GM12878 (cell line): ENCODE results near the gene YTHDC1. TPM values are rescaled to one million over a fixed set of nuclear protein-coding genes. Genes with fewer than 3 reads are reported as not detected.
"Not testable (repeated sequence)": the region's sequence is repeated elsewhere in the genome, so short reads cannot be mapped to it uniquely, and the experiment has no call there.

Experiments used
- ATAC-seq: fragments of 200-7000 bp; cut with Tn5 transposase; 3 replicates; pipeline ENCODE4 v1.9.1; 2020; ENCODE audit warnings: mild to moderate bottlenecking, moderate library complexity
- BruUV-seq: library from RNA; stranded (reverse); fragments of 400-500 nt; replicated peaks from 2 replicates; lab custom pipeline; 2021; lab: Mats Ljungman, UMichigan
- CTCF ChIA-PET: fragments of 300-600 bp; sonication (Branson Sonifier 250); formaldehyde crosslinking; extraction: SDS; loops from one replicate; lab custom pipeline; 2021; ENCODE audit warnings: inconsistent platforms; lab: Yijun Ruan, JAX
- POLR2A ChIA-PET: fragments of 350-600 bp; formaldehyde crosslinking; extraction: SDS; loops from one replicate; lab custom pipeline; 2021; ENCODE audit warnings: inconsistent platforms; lab: Charles Lee
- RAD21 ChIA-PET: fragments of 300-600 bp; sonication (Branson Sonifier 250); formaldehyde crosslinking; loops from one replicate; lab custom pipeline; 2023; ENCODE audit warnings: antibody characterized with exemption; ENCODE audit not compliant: unreplicated experiment; lab: Charles Lee
- SMC1A ChIA-PET: fragments of 300-600 bp; sonication (Branson Sonifier 250); formaldehyde crosslinking; loops from one replicate; lab custom pipeline; 2023; ENCODE audit not compliant: unreplicated experiment, uncharacterized antibody; lab: Charles Lee
- DNase-seq: peaks from one replicate; pipeline ENCODE4 v3.0.0-alpha.2; 2011; ENCODE audit warnings: low read depth, low spot score
- FAIRE-seq: peaks from 3 replicates; lab custom pipeline; 2011; peaks lifted over from hg19 to GRCh38; lab: Jason Lieb, UNC
- H2AFZ ChIP-seq: 2 replicates; pipeline ENCODE4 v1.6.0; 2011; ENCODE audit warnings: low read depth, low read length, control low read depth; ENCODE audit not compliant: control insufficient read depth
- H3K27ac ChIP-seq: 2 replicates; pipeline ENCODE4 v1.5.1; 2011; ENCODE audit warnings: control low read depth; ENCODE audit not compliant: control insufficient read depth, insufficient read depth
- H3K27me3 ChIP-seq, 2 experiments: replicated peaks in 1 of 2; 2 replicates each; pipeline versions ENCODE4 v1.6.0 to v1.6.1; 2011; ENCODE audit warnings: low read length in 1 of 2; ENCODE audit not compliant: control insufficient read depth in 2 of 2, insufficient read depth in 2 of 2
- H3K36me3 ChIP-seq, 2 experiments: 2 replicates each; pipeline ENCODE4 v1.5.1; 2011; ENCODE audit warnings: low read length in 1 of 2; ENCODE audit not compliant: control insufficient read depth in 2 of 2, insufficient read depth in 2 of 2
- H3K4me1 ChIP-seq: 2 replicates; pipeline ENCODE4 v1.6.1; 2011; ENCODE audit warnings: mild to moderate bottlenecking, low read length, moderate library complexity, mixed read lengths; ENCODE audit not compliant: control insufficient read depth, insufficient read depth
- H3K4me2 ChIP-seq: 2 replicates; pipeline ENCODE4 v1.6.0; 2011; ENCODE audit warnings: control low read depth; ENCODE audit not compliant: control insufficient read depth, insufficient read depth
- H3K4me3 ChIP-seq: fragments of 200-600 bp; sonication (generic); 2 replicates; pipeline ENCODE4 v1.5.1; 2016
- H3K79me2 ChIP-seq: 2 replicates; pipeline ENCODE4 v1.6.0; 2011; ENCODE audit warnings: low read length; ENCODE audit not compliant: control insufficient read depth, insufficient read depth
- H3K9ac ChIP-seq: 2 replicates; pipeline ENCODE4 v1.8.0; 2011; ENCODE audit warnings: low read length, control low read depth, mixed read lengths; ENCODE audit not compliant: control insufficient read depth, insufficient read depth
- H3K9me3 ChIP-seq: replicated peaks from 3 replicates; pipeline ENCODE4 v1.5.1; 2011; ENCODE audit warnings: mild to moderate bottlenecking, low read length; ENCODE audit not compliant: control insufficient read depth, insufficient read depth
- H4K20me1 ChIP-seq: 2 replicates; pipeline ENCODE4 v1.6.0; 2011; ENCODE audit not compliant: control insufficient read depth, insufficient read depth
- EED ChIP-seq: sonication (generic); IDR thresholded peaks from 2 replicates; pipeline ENCODE4 v1.6.1; 2016; ENCODE audit warnings: antibody characterized with exemption, low read depth
- LARP7 ChIP-seq: fragments of 450-650 bp; IDR thresholded peaks from 2 replicates; pipeline ENCODE4 v1.6.1; 2017; ENCODE audit warnings: mild to moderate bottlenecking
- PKNOX1 ChIP-seq: fragments of 450-650 bp; IDR thresholded peaks from 2 replicates; pipeline ENCODE4 v1.6.1; 2016; ENCODE audit warnings: mild to moderate bottlenecking
- POLR2AphosphoS2 ChIP-seq: IDR thresholded peaks from 2 replicates; pipeline ENCODE4 v1.6.1; 2011; ENCODE audit warnings: low read depth, mild to moderate bottlenecking, low read length, improper control_type of control experiment, moderate library complexity
- RFX5 ChIP-seq: IDR thresholded peaks from 2 replicates; pipeline ENCODE4 v1.6.1; 2011; ENCODE audit warnings: low read depth, low read length, improper control_type of control experiment
- SUZ12 ChIP-seq: fragments of 200-600 bp; sonication (generic); IDR thresholded peaks from one replicate; pipeline ENCODE4 v1.6.1; 2018; ENCODE audit warnings: antibody characterized with exemption, mild to moderate bottlenecking; ENCODE audit not compliant: unreplicated experiment
- ZBTB11 ChIP-seq: fragments of 450-650 bp; formaldehyde crosslinking; IDR thresholded peaks from 2 replicates; pipeline ENCODE4 v1.5.0; 2022; ENCODE audit warnings: mild to moderate bottlenecking, missing genetic modification characterization
- WGBS: methylation state at CpG from one replicate; pipeline ENCODE4 v1.1.6; 2016; ENCODE audit warnings: low lambda C conversion rate; ENCODE audit not compliant: insufficient replicate concordance, insufficient coverage; ENCODE audit errors: missing lambda C conversion rate; 5-methylcytosine and 5-hydroxymethylcytosine counted together
- in situ Hi-C: fragments of 300-500 bp; cut with MboI; formaldehyde crosslinking; loops from 9 replicates; pipeline ENCODE4 v1.14.3; 2018; ENCODE audit warnings: mixed read lengths
- intact Hi-C: fragments of 100-400 bp; cut with micrococcal nuclease; formaldehyde crosslinking; loops from one replicate; pipeline ENCODE4 v1.14.2; 2022; ENCODE audit not compliant: unreplicated experiment
- polyA plus RNA-seq, 11 experiments: library from polyadenylated mRNA; depleted of rRNA in 4 of 11; unstranded in 6 of 11; stranded (reverse) in 5 of 11; fragments of >200 nt; fragmentation: Nextera tagmentation in 4 of 11; fragmentation: Illumina TruSeq in 1 of 11; extraction: Ambion mirVana in 4 of 11; extraction: Trizol in 1 of 11; gene quantifications; 1 replicate in 1 of 11; 2 replicates in 10 of 11; pipeline versions ENCODE4 v1.2.1 to v1.2.3, GENCODE V29; 2011 to 2016; ENCODE audit warnings: inconsistent platforms in 2 of 11, missing spikeins in 2 of 11, low read depth in 1 of 11
- total RNA-seq, 4 experiments: library from RNA; depleted of rRNA in 3 of 4; stranded (reverse); fragments of >200 nt in 3 of 4; fragmentation: Illumina TruSeq in 1 of 4; extraction: Trizol in 1 of 4; gene quantifications; 2 replicates each; pipeline versions ENCODE4 v1.2.1 to v1.2.3, GENCODE V29; 2013 to 2021

YTHDC1 gene
- total and polyA plus RNA-seq, 10 of the 15 experiments (the other 5 are each of a cell fraction or from before 2014, with no cell fraction given): 18.7 to 83.2 (median 47.5) TPM

- H2AFZ ChIP-seq, DNase-seq, H3K27ac ChIP-seq, H4K20me1 ChIP-seq, H3K9me3 ChIP-seq, H3K79me2 ChIP-seq, BruUV-seq, H3K4me2 ChIP-seq, ATAC-seq, FAIRE-seq, H3K4me3 ChIP-seq, H3K9ac ChIP-seq, H3K27me3 ChIP-seq, SMC1A ChIA-PET, POLR2A ChIA-PET, H3K4me1 ChIP-seq, intact Hi-C loops, H3K36me3 ChIP-seq: not testable (repeated sequence)
- ChIA-PET CTCF (interaction anchor here (2.4 kb wide), 1 partner anchor 14 kb away, joined by 6 read pairs; no protein-coding TSS in a partner anchor), RAD21 (interaction anchor here (0.5 kb wide), 1 partner anchor 46 kb away, joined by 5 read pairs; no protein-coding TSS in a partner anchor)
- in situ Hi-C loops: loop anchor here (25.0 kb wide), 1 partner anchor 248 kb away; no protein-coding TSS in a partner anchor
- 29% methylated on average over 6 of the region's 6 CpGs for WGBS
These were observed 39.6 kb upstream of the YTHDC1 start for GRCh38 chr4:68389386-68389913.

GRCh38 chr4:68388347-68388865 is 38.5 kb upstream of the YTHDC1 start:
- no TSS peak for BruUV-seq
- ChIA-PET CTCF (interaction anchor here (2.4 kb wide), 1 partner anchor 13 kb away, joined by 6 read pairs; no protein-coding TSS in a partner anchor), SMC1A (no interaction called here), RAD21 (no interaction called here), POLR2A (no interaction called here)
- FAIRE-seq: no peak
- ATAC-seq: no peak
- no peak overlapping the region for H3K9ac ChIP-seq
- no peaks in the 10 kb centered on the region for H3K36me3 ChIP-seq
- H3K4me2 ChIP-seq: no peak overlapping the region
- H3K27me3 ChIP-seq: no peaks in the 10 kb centered on the region
- H3K4me1 ChIP-seq: no peaks in the 10 kb centered on the region
- intact Hi-C loops: no loop called here
- H3K27ac ChIP-seq: no peak overlapping the region
- DNase-seq: no peak
- no peaks in the 10 kb centered on the region for H3K9me3 ChIP-seq
- in situ Hi-C loops: loop anchor here (25.0 kb wide), 1 partner anchor 249 kb away; no protein-coding TSS in a partner anchor
- H3K79me2 ChIP-seq: no peaks in the 10 kb centered on the region
- 64% methylated on average over 4 of the region's 4 CpGs for WGBS
- no peak overlapping the region for H2AFZ ChIP-seq
- H4K20me1 ChIP-seq: no peaks in the 10 kb centered on the region
- no peak overlapping the region for H3K4me3 ChIP-seq
- TF ChIP-seq RFX5 (no peak), PKNOX1 (no peak), ZBTB11 (CRISPR knock-in tag) (no peak), SUZ12 (no peak), LARP7 (no peak), EED (no peak), POLR2AphosphoS2 (no peak)
